Activated CD8-positive, alpha-beta memory T cell treated with anti-CD3 and anti-CD28 coated beads for 36 hours (primary cell): ENCODE measurements around the gene CNOT11. TPM values are rescaled to one million over a fixed set of nuclear protein-coding genes. Genes with fewer than 3 reads are reported as not detected.
"Not testable (repeated sequence)": the region's sequence is repeated elsewhere in the genome, so short reads cannot be mapped to it uniquely, and the experiment has no call there.

Source experiments
- CTCF ChIA-PET: fragments of 350-600 bp; sonication (Branson Sonifier 250); formaldehyde crosslinking; loops from one replicate; lab custom pipeline; 2021; ENCODE audit warnings: antibody characterized with exemption; lab: Charles Lee
- POLR2A ChIA-PET: fragments of 350-600 bp; sonication (Branson Sonifier 250); formaldehyde crosslinking; loops from one replicate; lab custom pipeline; 2021; ENCODE audit warnings: antibody characterized with exemption; lab: Charles Lee
- total RNA-seq, 2 experiments: library from RNA; stranded (reverse); gene quantifications; one replicate each; pipeline ENCODE4 v1.2.3, GENCODE V29; 2021

CNOT11 gene
- total RNA-seq, 2 experiments from 2014 or later = 65.2 to 68.7 TPM

DNA sequence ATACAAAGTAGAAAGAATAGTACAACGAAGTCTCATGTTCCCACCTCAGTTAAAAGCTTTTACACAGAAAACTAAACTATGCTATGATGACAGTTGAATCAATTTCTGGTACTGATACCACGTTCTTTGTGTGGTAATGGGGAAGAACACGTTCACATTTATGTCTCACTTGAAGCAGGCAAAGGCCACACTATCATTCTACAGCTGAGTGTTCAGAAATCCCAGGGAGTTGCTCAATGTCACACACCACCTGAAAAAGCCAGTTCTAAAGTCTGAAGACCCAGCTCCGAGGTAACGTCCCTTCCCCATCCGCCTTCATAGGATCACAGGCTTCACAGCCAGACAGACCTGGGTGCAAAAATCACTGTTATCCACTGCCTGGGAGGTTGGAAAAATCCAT, 46.9 kb downstream of the CNOT11 start:
- POLR2A ChIA-PET = interaction anchor here (2.6 kb wide), 1 partner anchor 9 kb away, joined by 14 read pairs; the partner anchor contains the start of gene RNF149
- CTCF ChIA-PET = interaction anchor here (0.6 kb wide), 1 partner anchor 361 kb away, joined by 5 read pairs; no protein-coding TSS in a partner anchor

DNA sequence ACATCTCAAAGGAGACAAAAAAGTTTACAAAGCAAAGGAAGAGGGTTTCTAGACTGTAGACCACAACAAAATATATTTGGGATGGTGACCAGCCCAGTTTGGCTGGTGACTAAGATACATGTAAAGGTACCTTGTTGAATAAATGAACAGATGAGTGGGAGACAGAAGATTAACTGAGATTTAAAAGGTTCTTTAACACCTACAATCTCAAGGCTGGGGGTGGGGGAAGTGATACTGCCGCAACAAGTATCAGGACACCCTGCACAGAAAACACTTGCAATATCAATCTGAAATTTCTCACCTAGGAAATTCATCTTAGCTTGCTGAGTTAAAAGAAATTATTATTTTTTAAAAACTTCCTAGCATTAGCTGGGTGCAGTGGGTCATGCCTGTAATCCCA, 47.5 kb downstream of the CNOT11 start:
- POLR2A ChIA-PET = interaction anchor here (2.6 kb wide), 1 partner anchor 9 kb away, joined by 14 read pairs; the partner anchor contains the start of gene RNF149
- CTCF ChIA-PET = interaction anchor here (1.2 kb wide), 1 partner anchor 42 kb away, joined by 4 read pairs; no protein-coding TSS in a partner anchor

DNA sequence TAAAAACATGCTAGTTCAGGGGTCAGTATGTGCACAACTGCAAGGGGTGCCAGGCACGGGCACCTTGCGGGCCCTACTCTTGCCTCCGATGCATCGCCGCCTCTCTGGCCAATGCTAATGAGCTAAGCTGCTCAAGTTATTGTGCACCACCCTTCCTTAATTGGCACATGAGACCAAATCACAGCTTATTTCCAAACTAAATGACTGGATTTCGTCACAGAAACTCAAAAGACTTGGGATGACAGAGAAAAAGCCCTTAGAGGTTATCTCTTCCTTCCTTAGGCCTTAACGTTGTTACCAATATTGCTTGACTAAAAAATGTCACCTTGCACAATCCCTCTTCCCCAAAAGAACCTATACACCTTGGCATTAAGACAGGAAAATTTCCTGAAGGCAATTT, 48.1 kb downstream of the CNOT11 start:
- POLR2A ChIA-PET = interaction anchor here (1.0 to 2.6 kb wide), 2 partner anchors 8 to 25 kb away, joined by 3 to 14 read pairs; partner anchors contain the start of gene RNF149
- CTCF ChIA-PET = interaction anchor here (1.2 kb wide), 1 partner anchor 41 kb away, joined by 4 read pairs; no protein-coding TSS in a partner anchor

DNA sequence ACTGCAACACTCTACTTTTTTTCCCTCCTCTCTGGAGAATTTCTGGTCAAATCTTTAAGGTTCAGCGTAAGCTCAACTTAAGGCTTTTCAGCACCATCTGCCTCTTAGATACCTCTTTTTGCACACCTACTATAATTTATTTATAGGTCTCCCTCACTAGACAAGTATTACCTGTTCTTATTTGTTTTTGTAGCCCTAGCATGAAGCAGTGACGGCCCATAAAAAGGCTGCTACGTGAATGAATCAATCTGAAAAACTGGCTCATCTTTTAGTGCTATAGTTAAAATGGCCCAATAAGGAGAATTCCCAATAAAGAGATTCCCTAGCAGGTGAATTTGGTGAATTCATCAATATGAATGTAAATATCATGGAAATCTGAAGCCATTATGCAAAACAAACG, 49.3 kb downstream of the CNOT11 start:
- POLR2A ChIA-PET = interaction anchor here (1.1 kb wide), 1 partner anchor 48 kb away, joined by 3 read pairs; no protein-coding TSS in a partner anchor

DNA sequence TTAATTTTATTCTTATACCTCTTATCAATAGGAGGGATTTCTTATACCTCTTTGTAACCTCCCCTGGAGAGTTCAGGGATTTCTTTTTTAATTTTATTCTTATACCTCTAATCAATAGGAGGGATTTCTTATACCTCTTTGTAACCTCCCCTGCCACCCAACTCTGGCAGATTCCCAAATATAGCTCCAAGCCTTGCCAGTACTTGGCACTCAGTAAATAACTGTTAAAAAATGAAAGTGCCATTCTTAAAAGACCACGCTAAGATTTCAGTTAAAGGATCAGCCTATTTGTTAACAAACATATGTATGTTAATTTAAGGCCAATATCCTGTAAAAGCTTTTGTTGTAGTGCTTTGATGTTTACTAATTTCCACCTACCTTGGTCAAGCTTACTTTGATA, 51.0 kb downstream of the CNOT11 start:
- POLR2A ChIA-PET = no interaction called here

More for the DNA sequence above, 49.3 kb downstream of the CNOT11 start:
- CTCF ChIA-PET = no interaction called here

DNA sequence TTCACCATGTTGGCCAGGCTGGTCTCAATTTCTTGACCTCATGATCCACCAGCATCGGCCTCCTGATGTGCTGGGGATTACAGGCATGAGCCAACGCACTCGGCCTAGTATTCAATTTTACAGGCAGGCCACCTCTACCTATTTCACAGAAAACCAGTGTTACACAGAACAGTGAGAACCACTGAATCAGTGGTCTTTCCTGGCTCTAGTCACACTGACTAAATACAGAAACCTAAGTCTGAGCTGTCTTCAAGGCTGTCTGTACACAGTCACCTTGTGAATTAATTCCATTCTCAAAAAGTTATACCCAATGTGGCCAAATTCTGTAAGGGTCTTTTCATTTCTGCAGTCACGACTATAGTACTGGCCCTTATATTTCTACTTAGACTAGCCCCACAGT, 52.3 kb downstream of the CNOT11 start:
- ChIA-PET POLR2A (interaction anchor here (0.8 to 1.0 kb wide), 3 partner anchors 23 to 52 kb away, joined by 3 to 5 read pairs (median 4); partner anchors contain the start of gene CNOT11), CTCF (interaction anchor here (0.8 to 1.0 kb wide), 2 partner anchors 26 to 52 kb away, joined by 3 to 4 read pairs; no protein-coding TSS in a partner anchor)

More for the DNA sequence above, 51.0 kb downstream of the CNOT11 start:
- CTCF ChIA-PET = interaction anchor here (1.4 kb wide), 1 partner anchor 47 kb away, joined by 3 read pairs; no protein-coding TSS in a partner anchor

DNA sequence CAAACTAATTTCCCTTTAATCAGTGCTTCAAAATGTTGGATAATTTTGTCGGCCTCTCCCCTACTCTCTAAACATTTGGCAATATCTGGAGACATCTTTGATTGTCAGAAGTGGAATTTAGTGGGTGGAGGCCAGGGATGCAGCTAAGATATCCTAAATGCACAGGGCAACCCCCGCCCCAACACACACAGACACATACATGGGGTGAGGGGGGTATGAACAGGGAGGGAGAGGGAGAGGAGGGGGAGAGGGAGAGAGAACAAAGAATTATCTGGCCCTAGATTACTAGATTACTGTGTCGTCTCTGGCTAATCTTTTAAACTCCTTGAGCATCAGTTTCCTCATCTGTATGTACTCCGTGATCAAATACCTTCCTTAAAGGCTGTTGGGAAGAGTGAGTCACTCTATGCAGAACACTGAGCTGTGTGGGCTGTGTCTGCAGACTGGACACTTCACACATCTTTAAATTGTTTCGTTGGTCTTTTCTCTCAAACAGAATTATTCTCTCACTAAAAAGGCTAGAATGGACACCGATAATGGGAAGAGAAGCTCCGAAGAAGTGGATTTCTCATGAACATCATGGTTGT, 52.9 kb downstream of the CNOT11 start:
- ChIA-PET POLR2A (interaction anchor here (0.6 to 1.0 kb wide), 4 partner anchors 14 to 52 kb away, joined by 3 to 5 read pairs (median 4); partner anchors contain the start of gene CNOT11), CTCF (interaction anchor here (0.8 to 1.0 kb wide), 2 partner anchors 25 to 52 kb away, joined by 3 to 4 read pairs; no protein-coding TSS in a partner anchor)

DNA sequence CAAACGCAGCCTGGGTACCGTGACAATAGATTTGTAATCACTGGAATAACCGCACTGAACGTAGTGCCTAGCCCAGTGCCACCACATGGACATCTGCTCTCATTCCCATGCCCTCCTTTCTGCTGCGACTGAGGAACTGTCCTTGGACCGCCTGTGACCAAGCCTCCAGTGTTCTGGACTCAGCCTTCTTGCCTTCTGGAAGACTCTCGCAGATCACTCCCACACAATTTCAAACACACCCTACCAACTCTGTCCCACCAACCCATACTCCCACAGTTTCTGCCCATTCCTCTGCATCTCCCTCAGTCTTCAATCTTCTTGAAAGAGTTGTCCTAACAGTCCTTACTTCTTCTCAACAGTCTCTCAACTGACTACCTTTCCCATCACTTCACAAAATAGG, 53.7 kb downstream of the CNOT11 start:
- ChIA-PET POLR2A (interaction anchor here (0.6 kb wide), 1 partner anchor 13 kb away, joined by 3 read pairs; no protein-coding TSS in a partner anchor), CTCF (no interaction called here)

DNA sequence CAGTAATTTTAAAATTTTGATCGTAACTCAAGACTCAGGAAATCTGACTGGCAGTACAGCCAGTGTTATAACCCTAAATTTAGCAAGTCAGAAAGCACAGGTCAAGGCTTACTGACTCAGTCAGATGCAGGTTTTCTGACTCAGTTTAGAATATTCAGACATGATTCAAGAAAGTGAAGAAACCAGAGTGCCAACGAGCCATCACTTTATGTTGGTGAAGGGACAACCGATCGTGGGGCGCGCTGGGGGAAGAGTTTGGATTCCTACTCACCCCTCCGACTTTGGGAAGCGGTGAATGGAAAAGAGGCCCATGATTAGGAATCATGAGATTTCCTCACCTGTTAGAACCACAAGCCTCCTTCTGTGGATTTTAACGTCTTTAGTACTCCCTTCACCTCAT, 54.8 kb downstream of the CNOT11 start:
- CTCF ChIA-PET = no interaction called here
- POLR2A ChIA-PET = no interaction called here

DNA sequence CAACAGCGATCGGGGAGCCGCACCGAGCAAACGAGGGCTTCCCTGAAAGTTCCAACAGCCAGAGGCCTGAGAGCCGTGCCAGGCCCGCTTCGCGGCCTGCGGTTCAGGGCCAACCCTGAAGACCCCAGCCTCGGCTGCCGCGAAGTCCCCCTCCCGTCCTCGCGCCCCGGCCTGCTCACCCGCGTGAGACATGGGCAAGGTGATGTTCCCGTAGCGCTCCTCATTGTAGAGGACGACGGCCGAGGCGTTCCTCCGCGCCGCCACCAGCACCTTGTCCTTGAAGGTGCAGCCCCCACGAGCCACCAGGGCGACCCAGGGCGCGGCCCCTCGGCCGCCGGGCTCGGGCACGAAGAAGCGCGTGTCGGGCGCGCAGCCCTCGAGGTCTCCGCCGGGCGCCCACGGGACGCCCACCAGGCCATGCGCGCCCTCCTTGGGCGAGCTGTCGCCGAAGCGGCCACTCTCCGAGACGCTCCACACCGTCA, 55.3 kb downstream of the CNOT11 start:
- CTCF ChIA-PET = interaction anchor here (1.5 kb wide), 1 partner anchor 54 kb away, joined by 4 read pairs; no protein-coding TSS in a partner anchor
- POLR2A ChIA-PET = interaction anchor here (0.7 to 2.3 kb wide), 4 partner anchors 8 to 356 kb away, joined by 3 to 18 read pairs (median 14); partner anchors contain the start of gene CNOT11

DNA sequence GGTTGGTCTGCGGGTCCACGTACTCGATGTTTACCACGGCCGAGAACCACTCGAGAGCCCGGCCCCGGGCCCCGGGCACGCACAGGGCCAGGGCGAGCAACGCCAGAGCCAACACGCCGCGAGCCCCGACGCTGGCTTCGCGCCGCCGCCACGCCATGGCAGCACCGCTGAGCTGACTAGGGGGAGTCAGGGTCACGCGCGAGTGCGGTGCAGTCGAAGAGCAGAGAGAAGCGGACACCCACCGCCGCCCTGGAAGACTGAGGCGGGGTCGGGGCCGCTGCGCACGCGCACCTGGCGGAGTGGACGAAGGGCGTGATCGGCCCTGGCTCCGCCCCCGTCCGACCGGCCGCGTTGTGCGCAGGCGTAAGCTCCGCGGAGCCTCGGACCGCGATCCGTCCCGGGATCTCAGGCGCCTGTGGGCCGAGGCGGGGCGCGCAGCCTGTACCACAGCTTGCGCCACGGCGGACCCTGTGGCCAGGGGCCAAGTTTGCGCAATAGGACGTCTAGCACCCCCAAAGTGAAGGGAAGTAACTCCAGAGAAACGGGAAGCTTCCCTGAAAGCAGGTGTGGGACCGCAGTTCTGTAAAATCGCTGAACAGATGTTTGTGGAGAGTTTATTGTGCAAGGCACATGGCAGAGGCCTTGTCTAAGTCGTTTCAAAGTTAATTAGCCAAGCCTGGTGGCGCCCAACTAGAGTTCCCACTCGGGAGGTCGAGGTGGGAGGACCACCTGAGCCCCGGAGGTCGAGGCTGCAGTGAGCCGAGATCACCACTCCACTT, 55.9 kb downstream of the CNOT11 start, which contains the start of gene RNF149:
TSS of gene RNF149 (minus strand) at position 270 of the 779 bp plus-strand sequence. CDS start at position 157, 113 bp downstream.
- ChIA-PET POLR2A (interaction anchor here (0.6 to 2.3 kb wide), 8 partner anchors 8 to 1047 kb away, joined by 3 to 18 read pairs (median 6); partner anchors contain the start of genes CNOT11 and IL18R1), CTCF (interaction anchor here (0.6 to 1.5 kb wide), 3 partner anchors 19 to 55 kb away, joined by 3 to 4 read pairs (median 3); no protein-coding TSS in a partner anchor)

DNA sequence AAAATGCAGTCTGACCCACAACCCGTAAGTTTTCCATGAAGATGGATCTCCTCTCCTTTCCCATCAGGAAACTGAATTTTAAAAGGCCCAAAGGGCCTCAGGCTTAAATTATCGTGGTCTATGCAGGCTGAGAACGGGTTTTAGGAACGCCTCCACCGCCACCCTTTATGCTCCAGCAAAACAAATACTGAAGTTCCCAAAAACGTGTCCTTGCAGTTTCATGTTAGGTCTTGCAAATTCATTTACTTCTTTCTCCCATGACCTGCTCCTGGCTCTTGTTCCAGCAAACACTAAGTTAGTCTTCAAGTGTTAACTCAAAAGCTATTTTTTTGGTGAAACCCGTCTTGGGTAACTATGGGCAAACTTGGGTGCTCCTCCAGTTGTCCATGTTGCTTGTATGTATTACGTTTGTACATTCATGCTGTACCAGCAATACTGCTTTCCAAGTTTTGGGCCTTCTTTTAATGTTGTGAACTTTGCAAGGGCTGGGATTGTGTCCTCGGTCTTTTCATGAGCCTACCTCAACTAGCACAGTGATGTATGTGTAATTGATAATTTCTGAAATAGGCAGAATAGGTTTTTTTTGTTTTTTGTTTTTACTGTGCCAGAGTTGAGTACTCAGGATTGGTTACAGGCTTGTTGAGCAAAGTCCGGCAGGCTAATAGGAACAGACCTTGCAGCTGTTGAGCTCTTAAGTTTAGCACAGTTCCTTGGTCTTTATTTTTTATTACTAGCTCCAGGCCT, 57.6 kb downstream of the CNOT11 start:
- CTCF ChIA-PET = no interaction called here
- POLR2A ChIA-PET = interaction anchor here (2.3 kb wide), 1 partner anchor 19 kb away, joined by 18 read pairs; no protein-coding TSS in a partner anchor

DNA sequence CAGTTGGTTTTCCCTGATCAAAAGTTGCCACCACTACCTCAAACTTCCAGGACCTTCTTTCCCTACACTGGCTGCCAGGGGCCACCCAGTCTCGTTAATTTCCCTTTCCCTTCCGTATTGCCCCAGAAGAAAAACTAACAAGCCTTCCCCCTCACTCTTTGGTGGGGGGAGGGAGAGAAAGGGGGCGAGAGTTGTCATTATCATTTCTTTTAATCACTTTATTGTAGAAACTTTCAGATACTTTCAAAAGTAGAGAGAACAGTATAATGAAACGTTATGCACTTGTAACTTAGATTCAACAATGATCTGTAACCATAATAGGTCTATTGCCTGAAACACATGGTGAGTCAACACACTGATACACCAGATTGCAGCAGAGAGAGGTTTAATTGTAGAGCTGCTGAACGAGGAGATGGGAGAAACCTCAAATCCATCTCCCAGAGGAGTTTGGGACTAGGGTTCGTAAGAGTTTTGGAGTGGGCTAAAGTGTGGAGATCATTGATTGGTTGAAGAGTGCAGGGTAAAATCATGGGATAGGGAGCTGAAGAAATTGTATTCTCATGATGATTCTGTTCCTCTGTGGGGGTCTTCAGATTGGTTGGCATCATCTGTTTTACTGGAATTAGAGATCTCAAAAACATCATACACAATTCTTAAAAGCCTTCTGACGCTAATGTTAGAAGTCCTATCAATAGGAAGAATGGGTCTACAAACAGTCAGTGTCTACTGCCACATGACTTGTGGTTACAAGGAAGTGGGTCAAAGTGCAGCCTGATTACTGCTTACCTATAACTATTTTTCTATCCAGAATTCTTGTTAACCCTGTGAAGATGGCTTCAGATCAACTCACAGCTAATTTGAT, 58.4 kb downstream of the CNOT11 start:
- CTCF ChIA-PET = no interaction called here
- POLR2A ChIA-PET = interaction anchor here (0.6 kb wide), 1 partner anchor 16 kb away, joined by 3 read pairs; no protein-coding TSS in a partner anchor

DNA sequence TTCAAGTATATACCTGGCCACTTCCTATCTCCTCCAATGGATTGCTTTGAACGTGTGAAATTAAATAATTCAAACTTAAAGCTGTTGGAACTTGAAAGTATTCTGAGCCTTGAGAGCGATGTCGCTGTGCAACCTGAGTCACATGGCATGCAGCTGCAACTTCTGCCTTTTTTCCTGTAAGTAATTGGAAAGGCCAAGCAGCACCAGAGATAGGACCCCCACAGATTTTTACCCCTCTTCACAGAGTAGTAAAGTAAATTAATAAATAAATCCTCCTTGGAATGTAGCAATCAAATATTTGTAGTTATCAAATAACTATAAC, 59.0 kb downstream of the CNOT11 start:
- CTCF ChIA-PET = no interaction called here
- POLR2A ChIA-PET = interaction anchor here (0.6 kb wide), 1 partner anchor 15 kb away, joined by 3 read pairs; no protein-coding TSS in a partner anchor

DNA sequence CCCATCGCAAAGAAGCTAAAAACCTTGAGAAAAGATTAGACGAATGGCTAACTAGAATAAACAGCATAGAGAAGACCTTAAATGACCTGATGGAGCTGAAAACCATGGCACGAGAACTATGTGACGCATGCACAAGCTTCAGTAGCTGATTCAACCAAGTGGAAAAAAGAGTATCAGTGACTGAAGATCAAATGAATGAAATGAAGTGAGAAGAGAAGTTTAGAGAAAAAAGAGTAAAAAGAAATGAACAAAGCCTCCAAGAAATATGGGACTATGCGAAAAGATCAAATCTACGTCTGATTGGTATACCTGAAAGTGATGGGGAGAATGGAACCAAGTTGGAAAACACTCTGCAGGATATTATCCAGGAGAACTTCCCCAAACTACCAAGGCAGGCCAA, 63.9 kb downstream of the CNOT11 start:
- POLR2A ChIA-PET, CTCF ChIA-PET: not testable (repeated sequence)
